ENCODE data around the gene FBXW4.
A peak's percentile ranks its signal among the peaks of the same experiment; 100 is the strongest.

FBXW4 gene

DNA sequence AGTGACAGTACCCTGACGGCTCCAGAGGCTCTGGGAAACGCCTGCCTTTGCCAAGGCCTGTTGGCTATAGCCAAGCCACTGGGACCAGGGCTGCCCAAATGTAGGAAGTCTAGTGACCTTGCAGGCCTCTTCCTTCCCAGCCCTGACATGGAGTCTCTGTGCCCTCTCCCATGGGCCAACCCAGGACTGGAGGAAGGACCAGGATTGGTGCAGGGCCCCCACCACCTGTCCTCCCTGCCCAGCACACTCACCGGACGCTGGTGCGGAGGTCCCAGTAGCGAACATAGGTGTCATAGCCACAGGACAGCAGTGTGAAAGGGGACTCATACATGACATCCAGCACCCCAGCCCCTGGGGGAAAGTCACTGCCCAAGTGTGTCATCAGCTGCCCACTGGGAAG lies 82.9 kb downstream of the FBXW4 start:
- no peak overlapping the region for H2BK15ac ChIP-seq (replicated peaks; ENCODE audit: low read depth)
- no peak overlapping the region for H2BK120ac ChIP-seq (ENCODE audit: low read depth, low read length)
- no peak overlapping the region for H3K4ac ChIP-seq (ENCODE audit: low read depth, low read length)
- no peak overlapping the region for H3K56ac ChIP-seq (ENCODE audit: low read length)
- no peak overlapping the region for H4K8ac ChIP-seq (ENCODE audit: low read depth, low read length)
- no CpG with 5 or more reads among the region's 6 CpGs for WGBS (ENCODE audit: extremely low coverage, insufficient coverage, low lambda C conversion rate)
- H3K9ac ChIP-seq (ENCODE audit: low read length), result no peak overlapping the region
- no peak overlapping the region for H2AK5ac ChIP-seq (ENCODE audit: low read length)
- H3K18ac ChIP-seq (ENCODE audit: low read length), result no peak overlapping the region
- H3K4me1 ChIP-seq (ENCODE audit: control insufficient read depth, low read depth, low read length), result peaks cover 22% of the 10 kb centered on the region
- peaks cover 2% of the 10 kb centered on the region for H3K36me3 ChIP-seq (ENCODE audit: control insufficient read depth, insufficient read depth, low read length)
- no peaks in the 10 kb centered on the region for H3K27me3 ChIP-seq (ENCODE audit: insufficient read depth, low read length, poor library complexity)
- no peak overlapping the region for H4K5ac ChIP-seq (ENCODE audit: low read length)
- no peak overlapping the region for H3K27ac ChIP-seq (ENCODE audit: low read depth, low read length)
- no peaks in the 10 kb centered on the region for H3K79me2 ChIP-seq (ENCODE audit: control insufficient read depth, insufficient read depth, low read length)
- no peak overlapping the region for H3K4me3 ChIP-seq (ENCODE audit: low read length)
- no peak overlapping the region for H3K4me2 ChIP-seq (ENCODE audit: low read length)
- no peak for DNase-seq
- no peak overlapping the region for H2BK5ac ChIP-seq (ENCODE audit: low read length)
- no peak overlapping the region for H3K23ac ChIP-seq (ENCODE audit: low read length)
- no peaks in the 10 kb centered on the region for H3K79me1 ChIP-seq (ENCODE audit: low read length)

DNA sequence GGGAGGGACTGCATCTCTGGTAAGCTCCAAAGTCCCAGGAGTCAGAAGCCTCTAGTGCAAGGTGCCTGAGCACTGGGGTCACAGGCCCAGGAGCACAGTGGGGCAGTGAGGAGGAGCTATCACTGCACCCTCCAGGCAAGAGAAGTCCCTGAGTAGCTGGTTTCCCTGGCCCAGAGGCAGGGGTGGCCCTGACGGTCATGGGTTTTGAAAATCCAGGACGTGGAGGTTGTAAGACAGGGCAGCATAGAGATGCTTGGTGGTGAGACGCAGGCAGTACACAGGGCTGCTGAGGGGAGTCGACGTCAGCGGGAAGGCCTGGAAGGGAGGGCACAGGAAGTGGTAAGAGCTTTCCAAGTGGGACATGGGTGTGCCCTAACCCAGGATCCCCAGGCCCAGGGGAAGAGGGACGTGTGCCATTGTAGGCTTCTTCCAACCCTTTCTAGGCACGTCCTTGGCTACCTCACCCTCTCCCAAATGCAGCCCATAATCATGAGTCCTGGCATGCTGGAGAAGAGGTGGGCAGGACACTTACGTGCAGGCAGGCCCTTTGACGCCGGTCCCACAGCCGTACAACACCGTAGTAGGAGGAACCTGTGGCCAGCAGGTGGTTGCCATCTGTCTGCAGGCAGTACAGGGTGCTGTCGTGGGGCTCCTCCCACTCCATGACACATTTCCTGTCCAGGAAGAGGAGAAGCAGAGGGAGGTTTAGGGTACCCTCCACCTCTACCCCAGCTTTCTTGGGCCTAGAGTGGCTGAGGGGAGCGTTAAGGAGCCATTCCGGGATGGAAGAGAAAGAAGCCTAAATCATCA lies 83.7 kb downstream of the FBXW4 start:
- no peak overlapping the region for H3K9ac ChIP-seq (ENCODE audit: low read length)
- no peak overlapping the region for H3K4me3 ChIP-seq (ENCODE audit: low read length)
- H3K4me2 ChIP-seq (ENCODE audit: low read length), result no peak overlapping the region
- H3K56ac ChIP-seq (ENCODE audit: low read length), result no peak overlapping the region
- no peaks in the 10 kb centered on the region for H3K79me1 ChIP-seq (ENCODE audit: low read length)
- H3K79me2 ChIP-seq (ENCODE audit: control insufficient read depth, insufficient read depth, low read length), result no peaks in the 10 kb centered on the region
- H3K27me3 ChIP-seq (ENCODE audit: insufficient read depth, low read length, poor library complexity), result no peaks in the 10 kb centered on the region
- no peak overlapping the region for H4K8ac ChIP-seq (ENCODE audit: low read depth, low read length)
- WGBS (ENCODE audit: extremely low coverage, insufficient coverage, low lambda C conversion rate), result no CpG with 5 or more reads among the region's 16 CpGs
- H2AK5ac ChIP-seq (ENCODE audit: low read length), result no peak overlapping the region
- no peak overlapping the region for H4K5ac ChIP-seq (ENCODE audit: low read length)
- peaks cover 26% of the 10 kb centered on the region for H3K4me1 ChIP-seq (ENCODE audit: control insufficient read depth, low read depth, low read length)
- H3K36me3 ChIP-seq (ENCODE audit: control insufficient read depth, insufficient read depth, low read length), result peaks cover 2% of the 10 kb centered on the region
- H3K23ac ChIP-seq (ENCODE audit: low read length), result no peak overlapping the region
- no peak overlapping the region for H3K27ac ChIP-seq (ENCODE audit: low read depth, low read length)
- no peak overlapping the region for H3K4ac ChIP-seq (ENCODE audit: low read depth, low read length)
- no peak overlapping the region for H2BK120ac ChIP-seq (ENCODE audit: low read depth, low read length)
- H2BK15ac ChIP-seq (replicated peaks; ENCODE audit: low read depth), result no peak overlapping the region
- H2BK5ac ChIP-seq (ENCODE audit: low read length), result no peak overlapping the region
- DNase-seq, result no peak
- H3K18ac ChIP-seq (ENCODE audit: low read length), result no peak overlapping the region

DNA sequence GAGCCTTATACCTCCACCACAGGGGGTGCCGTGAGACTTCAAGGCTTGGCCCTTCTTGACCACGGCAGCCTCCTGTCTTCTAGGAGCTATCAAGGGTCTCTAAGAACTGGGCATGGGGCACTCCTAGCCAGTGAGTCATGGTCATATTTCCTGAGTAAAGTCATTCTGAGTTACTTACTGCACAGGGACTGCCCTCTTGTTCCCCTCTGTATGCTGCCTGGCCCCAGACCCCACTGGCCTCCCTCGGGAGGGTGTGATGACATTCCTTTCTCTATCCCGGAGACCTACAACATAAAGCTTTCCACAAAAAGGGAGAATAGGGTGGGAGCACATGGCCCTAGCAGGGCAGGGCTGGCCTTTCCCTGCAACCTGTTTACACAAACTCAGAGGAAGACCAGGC lies 85.5 kb downstream of the FBXW4 start:
- H4K8ac ChIP-seq (ENCODE audit: low read depth, low read length), result no peak overlapping the region
- H2BK15ac ChIP-seq (replicated peaks; ENCODE audit: low read depth), result no peak overlapping the region
- H3K4me3 ChIP-seq (ENCODE audit: low read length), result no peak overlapping the region
- WGBS (ENCODE audit: extremely low coverage, insufficient coverage, low lambda C conversion rate), result no CpG with 5 or more reads among the region's 4 CpGs
- H3K4me2 ChIP-seq (ENCODE audit: low read length), result no peak overlapping the region
- H3K4me1 ChIP-seq (ENCODE audit: control insufficient read depth, low read depth, low read length), result peaks cover 18% of the 10 kb centered on the region
- no peak overlapping the region for H3K9ac ChIP-seq (ENCODE audit: low read length)
- H2BK5ac ChIP-seq (ENCODE audit: low read length), result peak overlapping the region; percentile 16
- no peak for DNase-seq
- no peaks in the 10 kb centered on the region for H3K27me3 ChIP-seq (ENCODE audit: insufficient read depth, low read length, poor library complexity)
- H3K23ac ChIP-seq (ENCODE audit: low read length), result no peak overlapping the region
- H2BK120ac ChIP-seq (ENCODE audit: low read depth, low read length), result no peak overlapping the region
- H3K36me3 ChIP-seq (ENCODE audit: control insufficient read depth, insufficient read depth, low read length), result peaks cover 2% of the 10 kb centered on the region
- no peak overlapping the region for H3K27ac ChIP-seq (ENCODE audit: low read depth, low read length)
- peak overlapping the region; percentile 42 for H3K18ac ChIP-seq (ENCODE audit: low read length)
- no peak overlapping the region for H4K5ac ChIP-seq (ENCODE audit: low read length)
- H3K79me1 ChIP-seq (ENCODE audit: low read length), result peaks cover 2% of the 10 kb centered on the region
- H3K56ac ChIP-seq (ENCODE audit: low read length), result no peak overlapping the region
- H3K4ac ChIP-seq (ENCODE audit: low read depth, low read length), result no peak overlapping the region
- peak overlapping the region; percentile 26 for H2AK5ac ChIP-seq (ENCODE audit: low read length)
- no peaks in the 10 kb centered on the region for H3K79me2 ChIP-seq (ENCODE audit: control insufficient read depth, insufficient read depth, low read length)

DNA sequence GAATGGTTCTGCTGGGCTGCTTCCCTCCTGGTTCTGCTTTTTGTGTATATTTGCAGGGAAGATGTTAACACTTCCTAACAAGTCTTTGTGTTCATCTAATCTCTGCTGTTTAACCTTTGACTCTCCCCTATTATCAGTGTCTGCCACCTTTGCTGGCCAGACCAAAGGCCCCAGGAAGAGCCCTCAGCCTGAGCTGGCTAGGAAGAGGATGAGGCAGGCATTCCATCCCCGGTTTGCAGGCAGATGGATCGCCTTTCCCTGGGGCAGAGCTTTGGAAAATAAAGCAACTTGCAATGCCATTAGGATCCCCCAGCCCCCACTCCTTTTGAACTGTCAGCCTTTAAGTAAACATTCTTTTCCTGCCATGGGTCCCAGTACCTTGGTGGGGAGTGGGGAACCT lies 87.8 kb downstream of the FBXW4 start:
- no peaks in the 10 kb centered on the region for H3K79me2 ChIP-seq (ENCODE audit: control insufficient read depth, insufficient read depth, low read length)
- H2BK15ac ChIP-seq (replicated peaks; ENCODE audit: low read depth), result no peak overlapping the region
- peaks cover 2% of the 10 kb centered on the region for H3K36me3 ChIP-seq (ENCODE audit: control insufficient read depth, insufficient read depth, low read length)
- H3K18ac ChIP-seq (ENCODE audit: low read length), result peak overlapping the region; percentile 11
- peak overlapping the region; percentile 64 for H3K56ac ChIP-seq (ENCODE audit: low read length)
- no peak overlapping the region for H3K23ac ChIP-seq (ENCODE audit: low read length)
- peak overlapping the region; percentile 94 for H3K27ac ChIP-seq (ENCODE audit: low read depth, low read length)
- H3K4me1 ChIP-seq (ENCODE audit: control insufficient read depth, low read depth, low read length), result peaks cover 16% of the 10 kb centered on the region
- H2BK5ac ChIP-seq (ENCODE audit: low read length), result peak overlapping the region; percentile 61
- peak overlapping the region; percentile 8 for H3K4ac ChIP-seq (ENCODE audit: low read depth, low read length)
- peak; percentile 96 for DNase-seq
- H4K5ac ChIP-seq (ENCODE audit: low read length), result no peak overlapping the region
- peak overlapping the region; percentile 3 for H3K9ac ChIP-seq (ENCODE audit: low read length)
- no CpG with 5 or more reads among the region's 2 CpGs for WGBS (ENCODE audit: extremely low coverage, insufficient coverage, low lambda C conversion rate)
- no peak overlapping the region for H4K8ac ChIP-seq (ENCODE audit: low read depth, low read length)
- H3K27me3 ChIP-seq (ENCODE audit: insufficient read depth, low read length, poor library complexity), result no peaks in the 10 kb centered on the region
- H3K4me3 ChIP-seq (ENCODE audit: low read length), result no peak overlapping the region
- peak overlapping the region; percentile 6 for H2BK120ac ChIP-seq (ENCODE audit: low read depth, low read length)
- peaks cover 2% of the 10 kb centered on the region for H3K79me1 ChIP-seq (ENCODE audit: low read length)
- H2AK5ac ChIP-seq (ENCODE audit: low read length), result no peak overlapping the region
- H3K4me2 ChIP-seq (ENCODE audit: low read length), result no peak overlapping the region

DNA sequence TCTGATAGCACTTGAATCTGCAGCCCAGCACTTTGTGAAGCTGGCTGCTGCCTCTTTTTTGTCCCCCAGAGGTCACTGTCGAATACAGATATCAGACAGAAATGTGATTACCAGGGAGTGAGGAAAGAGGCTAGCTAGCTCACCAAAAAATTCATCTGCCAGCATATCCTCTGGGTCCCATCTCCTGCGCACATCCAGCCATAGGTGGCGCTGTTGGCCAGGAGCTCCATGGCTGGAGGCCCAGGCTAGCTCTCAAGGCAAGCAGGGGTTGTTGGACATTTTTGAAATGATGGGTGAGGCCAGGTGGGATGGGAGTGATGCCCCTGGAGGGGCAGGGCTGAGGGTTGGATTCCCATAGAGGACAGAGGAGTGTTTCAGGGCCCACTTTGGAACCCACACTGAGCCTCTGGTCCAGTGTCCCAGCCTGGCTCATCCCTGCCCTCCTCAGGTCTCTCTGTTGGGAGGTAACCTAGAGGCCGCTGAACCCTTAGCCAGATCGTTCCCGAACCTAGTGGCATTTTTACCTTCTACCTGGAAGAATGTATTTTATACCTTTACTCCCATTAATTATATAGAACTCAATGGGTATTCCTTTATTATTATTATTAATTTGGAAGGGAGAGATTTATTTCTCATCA lies 92.1 kb downstream of the FBXW4 start:
- Histone ChIP-seq H3K79me2 (ENCODE audit: control insufficient read depth, insufficient read depth, low read length) (no peaks in the 10 kb centered on the region), H3K36me3 (ENCODE audit: control insufficient read depth, insufficient read depth, low read length) (no peaks in the 10 kb centered on the region), H2AK5ac (ENCODE audit: low read length) (no peak overlapping the region), H2BK5ac (ENCODE audit: low read length) (no peak overlapping the region), H4K8ac (ENCODE audit: low read depth, low read length) (no peak overlapping the region), H3K56ac (ENCODE audit: low read length) (no peak overlapping the region), H3K4me2 (ENCODE audit: low read length) (no peak overlapping the region), H3K4ac (ENCODE audit: low read depth, low read length) (no peak overlapping the region), H3K4me1 (ENCODE audit: control insufficient read depth, low read depth, low read length) (peaks cover 9% of the 10 kb centered on the region), H3K18ac (ENCODE audit: low read length) (no peak overlapping the region), H2BK15ac (replicated peaks; ENCODE audit: low read depth) (no peak overlapping the region), H3K23ac (ENCODE audit: low read length) (no peak overlapping the region), H2BK120ac (ENCODE audit: low read depth, low read length) (no peak overlapping the region), H3K4me3 (ENCODE audit: low read length) (no peak overlapping the region), H3K27me3 (ENCODE audit: insufficient read depth, low read length, poor library complexity) (no peaks in the 10 kb centered on the region), H3K79me1 (ENCODE audit: low read length) (peaks cover 2% of the 10 kb centered on the region), H3K9ac (ENCODE audit: low read length) (no peak overlapping the region), H3K27ac (ENCODE audit: low read depth, low read length) (no peak overlapping the region), H4K5ac (ENCODE audit: low read length) (no peak overlapping the region)
- peak; percentile 97 for DNase-seq
- WGBS (ENCODE audit: extremely low coverage, insufficient coverage, low lambda C conversion rate), result no CpG with 5 or more reads among the region's 6 CpGs
